H1 (cell line): Measurements from ENCODE around the gene POLD1. TPM values are rescaled to one million over a fixed set of nuclear protein-coding genes. Genes with fewer than 3 reads are reported as not detected.
A peak's percentile ranks its signal among the peaks of the same experiment; 100 is the strongest.

Source experiments
- CTCF ChIA-PET: fragments of 300-600 bp; sonication (Branson Sonifier 250); formaldehyde crosslinking; loops from one replicate; lab custom pipeline; 2021; ENCODE audit not compliant: partially characterized antibody; lab: Charles Lee
- POLR2A ChIA-PET: fragments of 300-600 bp; sonication (Branson Sonifier 250); formaldehyde crosslinking; loops from one replicate; lab custom pipeline; 2021; ENCODE audit warnings: inconsistent platforms; ENCODE audit not compliant: partially characterized antibody; lab: Charles Lee
- DNase-seq, 2 experiments: peaks; one replicate each; pipeline versions ENCODE4 v3.0.0 to v3.0.0-alpha.2; 2010 to 2022; ENCODE audit warnings: low spot score in 2 of 2, low read depth in 1 of 2, mixed read lengths in 1 of 2
- FAIRE-seq: peaks from 2 replicates; lab custom pipeline; 2011; peaks lifted over from hg19 to GRCh38; lab: Jason Lieb, UNC
- H2AFZ ChIP-seq: 2 replicates; pipeline ENCODE4 v1.8.1; 2012; ENCODE audit warnings: low read length, inconsistent platforms
- H2AK5ac ChIP-seq: 2 replicates; pipeline ENCODE4 v1.6.1; 2013; ENCODE audit warnings: low read depth, low read length
- H2BK120ac ChIP-seq: replicated peaks from 2 replicates; pipeline ENCODE3; 2013; ENCODE audit warnings: low read depth, low read length, inconsistent platforms
- H2BK12ac ChIP-seq: 2 replicates; pipeline ENCODE4 v1.6.1; 2013; ENCODE audit warnings: low read depth, low read length
- H2BK15ac ChIP-seq: 2 replicates; pipeline ENCODE4 v1.6.1; 2013; ENCODE audit warnings: low read length
- H2BK20ac ChIP-seq: 2 replicates; pipeline ENCODE4 v1.6.1; 2013; ENCODE audit warnings: low read length
- H2BK5ac ChIP-seq: 2 replicates; pipeline ENCODE4 v1.6.1; 2013; ENCODE audit warnings: low read depth, low read length
- H3K14ac ChIP-seq: 2 replicates; pipeline ENCODE4 v1.6.1; 2013; ENCODE audit warnings: inconsistent platforms; ENCODE audit not compliant: insufficient read length
- H3K18ac ChIP-seq: 2 replicates; pipeline ENCODE4 v1.6.1; 2013; ENCODE audit warnings: low read length; ENCODE audit errors: extremely low read depth
- H3K23ac ChIP-seq: 2 replicates; pipeline ENCODE4 v1.6.1; 2013; ENCODE audit warnings: inconsistent platforms; ENCODE audit not compliant: insufficient read length
- H3K23me2 ChIP-seq: 2 replicates; pipeline ENCODE4 v1.6.1; 2013; ENCODE audit warnings: low read depth, low read length
- H3K27ac ChIP-seq: 2 replicates; pipeline ENCODE4 v1.6.1; 2011; ENCODE audit warnings: low read depth, low read length, inconsistent platforms
- H3K27me3 ChIP-seq, 4 experiments: replicated peaks in 1 of 4; 1 replicate in 1 of 4; 2 replicates in 3 of 4; pipeline versions ENCODE4 v1.6.1 to v1.8.1; 2011 to 2013; ENCODE audit warnings: low read length in 3 of 4, mild to moderate bottlenecking in 3 of 4, inconsistent platforms in 2 of 4, mixed read lengths in 2 of 4, moderate library complexity in 1 of 4; ENCODE audit not compliant: control insufficient read depth in 3 of 4, insufficient read depth in 3 of 4; ENCODE audit errors: extremely low read depth in 1 of 4
- H3K36me3 ChIP-seq, 4 experiments: 2 replicates each; pipeline versions ENCODE4 v1.6.1 to v1.8.1; 2011 to 2013; ENCODE audit warnings: mild to moderate bottlenecking in 4 of 4, low read length in 3 of 4, moderate library complexity in 2 of 4, control low read depth in 1 of 4, inconsistent platforms in 1 of 4; ENCODE audit not compliant: insufficient read depth in 4 of 4, control insufficient read depth in 2 of 4
- H3K4ac ChIP-seq: replicated peaks from 2 replicates; pipeline ENCODE3; 2013; ENCODE audit warnings: low read length, low read depth, mixed read lengths, inconsistent platforms; ENCODE audit not compliant: insufficient read length
- H3K4me1 ChIP-seq, 4 experiments: replicated peaks in 1 of 4; 1 replicate in 1 of 4; 2 replicates in 3 of 4; pipeline versions ENCODE4 v1.6.1 to v1.8.1; 2011 to 2013; ENCODE audit warnings: low read length in 3 of 4, inconsistent platforms in 2 of 4, mixed read lengths in 1 of 4; ENCODE audit not compliant: insufficient read depth in 4 of 4, control insufficient read depth in 3 of 4
- H3K4me2 ChIP-seq, 2 experiments: 2 replicates each; pipeline versions ENCODE4 v1.6.1 to v1.8.1; 2011 to 2013; ENCODE audit warnings: low read depth in 2 of 2, low read length in 2 of 2, control low read depth in 1 of 2, inconsistent platforms in 1 of 2, mild to moderate bottlenecking in 1 of 2; ENCODE audit not compliant: insufficient read depth in 1 of 2
- H3K4me3 ChIP-seq, 4 experiments: fragments of 200-600, 300-600 bp in 1 of 4; sonication (generic), shearing (Covaris generic), sonication (Bioruptor Twin) in 1 of 4; 2 replicates each; pipeline versions ENCODE4 v1.5.1 to v1.8.1; 2011 to 2016; ENCODE audit warnings: low read length in 4 of 4, low read depth in 3 of 4, control low read depth in 2 of 4, inconsistent platforms in 2 of 4, mild to moderate bottlenecking in 2 of 4, mixed read lengths in 1 of 4, moderate library complexity in 1 of 4; ENCODE audit not compliant: insufficient read depth in 2 of 4; ENCODE audit errors: extremely low read depth in 1 of 4
- H3K56ac ChIP-seq: replicated peaks from 2 replicates; pipeline ENCODE3; 2013; ENCODE audit warnings: low read depth, mild to moderate bottlenecking, mixed read lengths, low read length, inconsistent platforms; ENCODE audit not compliant: insufficient read length
- H3K79me1 ChIP-seq: 2 replicates; pipeline ENCODE4 v1.6.1; 2013; ENCODE audit warnings: low read depth, low read length, control low read depth
- H3K79me2 ChIP-seq, 2 experiments: 2 replicates each; pipeline versions ENCODE4 v1.6.1 to v1.8.1; 2012 to 2013; ENCODE audit warnings: low read length in 2 of 2, mild to moderate bottlenecking in 2 of 2, inconsistent platforms in 1 of 2; ENCODE audit not compliant: insufficient read depth in 2 of 2, control insufficient read depth in 1 of 2
- H3K9ac ChIP-seq, 4 experiments: replicated peaks in 1 of 4; 1 replicate in 1 of 4; 2 replicates in 3 of 4; pipeline versions ENCODE4 v1.6.1 to v1.8.1; 2011 to 2013; ENCODE audit warnings: low read depth in 3 of 4, low read length in 3 of 4, control low read depth in 2 of 4, mild to moderate bottlenecking in 2 of 4, moderate library complexity in 2 of 4, inconsistent platforms in 1 of 4; ENCODE audit errors: extremely low read depth in 1 of 4
- H3K9me3 ChIP-seq, 2 experiments: 2 replicates each; pipeline versions ENCODE4 v1.6.1 to v1.8.1; 2012 to 2013; ENCODE audit warnings: mild to moderate bottlenecking in 2 of 2, moderate library complexity in 2 of 2, control low read depth in 1 of 2, inconsistent platforms in 1 of 2, low read depth in 1 of 2, low read length in 1 of 2, mixed read lengths in 1 of 2; ENCODE audit not compliant: insufficient read depth in 2 of 2
- H4K20me1 ChIP-seq, 2 experiments: replicated peaks in 1 of 2; 2 replicates each; pipeline versions ENCODE3 to v1.8.1; 2011 to 2013; ENCODE audit warnings: inconsistent platforms in 2 of 2, low read length in 2 of 2, mild to moderate bottlenecking in 1 of 2; ENCODE audit not compliant: insufficient read depth in 2 of 2, control insufficient read depth in 1 of 2
- H4K5ac ChIP-seq: 2 replicates; pipeline ENCODE4 v1.6.1; 2013; ENCODE audit warnings: low read length, low read depth, mixed read lengths, inconsistent platforms; ENCODE audit not compliant: insufficient read length
- H4K8ac ChIP-seq: 2 replicates; pipeline ENCODE4 v1.8.0; 2013; ENCODE audit warnings: mild to moderate bottlenecking, moderate library complexity, low read length, inconsistent platforms; ENCODE audit not compliant: insufficient read depth; ENCODE audit errors: extremely low read depth
- H4K91ac ChIP-seq: replicated peaks from 2 replicates; pipeline ENCODE3; 2013; ENCODE audit warnings: low read length, mixed read lengths, inconsistent platforms; ENCODE audit not compliant: insufficient read length
- CTBP2 ChIP-seq: IDR thresholded peaks from 2 replicates; pipeline ENCODE4 v1.7.0; 2011; ENCODE audit warnings: borderline replicate concordance, mild to moderate bottlenecking, moderate library complexity, mixed read lengths, low read length; ENCODE audit not compliant: insufficient read depth, insufficient read length
- EGR1 ChIP-seq: IDR thresholded peaks from 2 replicates; pipeline ENCODE4 v1.6.1; 2011; ENCODE audit warnings: low read depth, low read length, borderline replicate concordance
- EP300 ChIP-seq, 2 experiments: IDR thresholded peaks; 1 replicate in 1 of 2; 2 replicates in 1 of 2; pipeline ENCODE4 v1.6.1; 2011 to 2012; ENCODE audit warnings: low read depth in 2 of 2, low read length in 2 of 2, mild to moderate bottlenecking in 2 of 2, borderline replicate concordance in 1 of 2, inconsistent platforms in 1 of 2, moderate library complexity in 1 of 2
- HDAC6 ChIP-seq: IDR thresholded peaks from one replicate; pipeline ENCODE4 v1.7.1; 2012; ENCODE audit warnings: low read depth, mild to moderate bottlenecking, inconsistent platforms, low read length, moderate library complexity
- JUND ChIP-seq: IDR thresholded peaks from 2 replicates; pipeline ENCODE4 v1.6.1; 2011; ENCODE audit warnings: mild to moderate bottlenecking, improper control_type of control experiment, low read length
- NRF1 ChIP-seq: IDR thresholded peaks from 2 replicates; pipeline ENCODE4 v1.6.1; 2011; ENCODE audit warnings: mild to moderate bottlenecking, low read depth, low read length, improper control_type of control experiment
- RAD21 ChIP-seq, 2 experiments: IDR thresholded peaks in 1 of 2; conservative IDR thresholded peaks in 1 of 2; 2 replicates each; pipeline ENCODE4 v1.6.1; 2011; ENCODE audit warnings: low read depth in 2 of 2, low read length in 2 of 2, improper control_type of control experiment in 1 of 2, inconsistent platforms in 1 of 2, mild to moderate bottlenecking in 1 of 2, moderate library complexity in 1 of 2
- SP1 ChIP-seq: IDR thresholded peaks from 2 replicates; pipeline ENCODE4 v1.6.1; 2011; ENCODE audit warnings: low read depth, low read length
- WGBS, 2 experiments: shearing (Covaris generic) in 1 of 2; methylation state at CpG; one replicate each; pipeline versions ENCODE4 v1.1.6 to v1.1.7; 2013 to 2015; ENCODE audit warnings: low lambda C conversion rate in 2 of 2, mixed read lengths in 2 of 2, inconsistent platforms in 1 of 2, low coverage in 1 of 2, missing lambda C conversion rate in 1 of 2; ENCODE audit not compliant: insufficient replicate concordance in 2 of 2, insufficient coverage in 1 of 2, insufficient read length in 1 of 2; ENCODE audit errors: extremely low coverage in 1 of 2, missing lambda C conversion rate in 1 of 2; 5-methylcytosine and 5-hydroxymethylcytosine counted together
- polyA plus RNA-seq, 7 experiments: library from polyadenylated mRNA; depleted of rRNA in 3 of 7; stranded (reverse) in 5 of 7; unstranded in 2 of 7; fragments of >200 nt in 5 of 7; fragments of 200-250 nt in 2 of 7; gene quantifications; 1 replicate in 5 of 7; 2 replicates in 1 of 7; 4 replicates in 1 of 7; pipeline versions ENCODE4 v1.2.1 to v1.2.3, GENCODE V29; 2011 to 2013; ENCODE audit warnings: missing spikeins in 2 of 7, mixed read lengths in 2 of 7
- total RNA-seq: library from RNA; stranded (reverse); fragmentation: NEBNext Ultra II Directional; extraction: Animal tissue kit (Norgen Biotek cat#: 25700); gene quantifications from 2 replicates; pipeline ENCODE4 v1.2.1, GENCODE V29; 2021

The POLD1 gene
- total and polyA plus RNA-seq, 2 of the 8 experiments (the other 6 are each of a cell fraction or from before 2014, with no cell fraction given): 141 to 142 TPM

DNA sequence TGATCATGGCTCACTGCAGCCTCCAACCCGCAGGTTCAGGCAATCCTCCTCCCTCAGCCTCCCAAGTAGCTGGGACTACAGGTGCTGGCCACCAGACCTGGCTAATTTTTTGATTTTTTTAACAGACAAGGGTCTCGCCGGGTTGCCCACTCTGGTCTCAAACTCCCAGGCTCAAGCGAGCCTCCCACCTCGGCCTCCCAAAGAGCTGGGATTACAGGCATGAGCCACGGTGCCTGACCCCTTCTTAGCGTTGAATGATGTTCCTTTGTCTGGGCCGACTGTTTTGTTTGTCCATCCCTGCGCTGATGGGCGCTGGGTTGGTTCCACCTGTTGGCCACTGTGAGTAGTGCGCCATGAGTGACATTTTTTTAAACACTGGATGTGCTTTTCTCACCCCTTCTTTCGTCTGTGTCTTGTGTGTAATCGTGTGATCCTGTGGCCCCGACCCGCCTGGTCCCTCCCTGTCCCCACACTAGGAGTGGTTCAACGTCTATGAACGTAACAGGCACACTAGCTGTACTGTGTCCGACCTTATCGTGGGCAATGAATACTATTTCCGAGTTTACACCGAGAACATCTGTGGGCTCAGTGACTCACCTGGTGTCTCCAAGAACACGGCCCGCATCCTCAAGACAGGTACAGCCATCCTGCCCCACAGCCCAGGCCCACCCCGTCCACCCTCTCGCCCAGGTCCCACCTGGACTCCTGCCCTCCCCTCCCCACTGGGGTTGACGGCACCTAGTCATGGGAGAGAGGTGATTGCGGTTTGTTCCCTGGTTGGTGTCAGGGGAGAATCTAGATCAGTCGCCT is 77.1 kb downstream of the POLD1 start:
- peak overlapping the region; percentile 88; the same call in 1 of the 2 replicates for H4K8ac ChIP-seq
- peak overlapping the region; percentile 71; the same call in 1 of the 2 replicates for H2AFZ ChIP-seq
- no peak overlapping the region for H2AK5ac ChIP-seq
- no peak overlapping the region for H3K9ac ChIP-seq
- no peaks in the 10 kb centered on the region for H3K79me2 ChIP-seq
- H3K56ac ChIP-seq: no peak overlapping the region
- WGBS, 2 experiments: 47% methylated on average over 28 of the region's 28 CpGs; no CpG with 5 or more reads in 1 of the 2 experiments
- no peak overlapping the region for H2BK120ac ChIP-seq
- H3K4me2 ChIP-seq: no peak overlapping the region
- no peak overlapping the region for H2BK12ac ChIP-seq
- no peak overlapping the region for H3K4me3 ChIP-seq
- no peak overlapping the region for H3K27ac ChIP-seq
- H2BK5ac ChIP-seq: no peak overlapping the region
- H3K23me2 ChIP-seq: no peaks in the 10 kb centered on the region
- H4K91ac ChIP-seq: peak overlapping the region; percentile 84
- no peak overlapping the region for H2BK20ac ChIP-seq
- no peaks in the 10 kb centered on the region for H3K9me3 ChIP-seq
- peak overlapping the region; percentile 61; the same call in 1 of the 2 replicates for H2BK15ac ChIP-seq
- no peak overlapping the region for H4K5ac ChIP-seq
- no peak overlapping the region for H3K4ac ChIP-seq
- H3K18ac ChIP-seq: no peak overlapping the region
- H3K23ac ChIP-seq: no peak overlapping the region
- ChIA-PET POLR2A (interaction anchor here (0.7 to 1.6 kb wide), 6 partner anchors 15 to 332 kb away, joined by 3 to 4 read pairs (median 3); partner anchors contain the start of genes EMC10, GARIN5A and MYBPC2), CTCF (interaction anchor here (0.6 to 3.8 kb wide), 32 partner anchors 8 to 300 kb away, joined by 3 to 21 read pairs (median 6); partner anchors contain the start of genes NR1H2 and SPIB)
- peaks cover 0 to 10% (median 2%) of the 10 kb centered on the region in 4 experiments; a peak in 5 of 7 replicates for H3K4me1 ChIP-seq
- H3K27me3 ChIP-seq: no peaks in the 10 kb centered on the region
- H3K36me3 ChIP-seq: no peaks in the 10 kb centered on the region
- FAIRE-seq (peak; percentile 55), DNase-seq (peak in 1 of 2 experiments; percentile 84)
- H3K14ac ChIP-seq: no peak overlapping the region
- H3K79me1 ChIP-seq: no peaks in the 10 kb centered on the region
- no peaks in the 10 kb centered on the region for H4K20me1 ChIP-seq
- no peak for TF ChIP-seq SP1
- no peak for TF ChIP-seq HDAC6
- peak; percentile 11; the same call in 1 of the 2 replicates for TF ChIP-seq JUND
- TF ChIP-seq EP300 (IDR thresholded peaks at IDR 0.05; ENCODE audit: borderline replicate concordance in 1 of 2, low read depth in 2 of 2, low read length in 2 of 2): no peak
- TF ChIP-seq RAD21 (IDR thresholded peaks at IDR 0.05 in 1 of 2, conservative IDR thresholded peaks at IDR 0.05 in 1 of 2; ENCODE audit: low read depth in 2 of 2, low read length in 2 of 2): peak; percentile 84 to 86
- no peak for TF ChIP-seq NRF1
- TF ChIP-seq EGR1: no peak
- no peak for TF ChIP-seq CTBP2
